Measurements from ENCODE around the gene MRPL33. TPM values are rescaled to one million over a fixed set of nuclear protein-coding genes. Genes with fewer than 3 reads are reported as not detected.

The MRPL33 gene
- total and polyA plus RNA-seq, 12 donors = 123 to 661 (median 253) TPM

GRCh38 chr2:27773959-27774358, 2.4 kb downstream of the MRPL33 start:
- H3K36me3 ChIP-seq = peaks cover 0 to 41% (median 6%) of the 10 kb centered on the region in 9 donors
- no peak for ATAC-seq
- WGBS, 2 donors = 69 to 73% methylated on average over 5 of the region's 5 CpGs

DNA sequence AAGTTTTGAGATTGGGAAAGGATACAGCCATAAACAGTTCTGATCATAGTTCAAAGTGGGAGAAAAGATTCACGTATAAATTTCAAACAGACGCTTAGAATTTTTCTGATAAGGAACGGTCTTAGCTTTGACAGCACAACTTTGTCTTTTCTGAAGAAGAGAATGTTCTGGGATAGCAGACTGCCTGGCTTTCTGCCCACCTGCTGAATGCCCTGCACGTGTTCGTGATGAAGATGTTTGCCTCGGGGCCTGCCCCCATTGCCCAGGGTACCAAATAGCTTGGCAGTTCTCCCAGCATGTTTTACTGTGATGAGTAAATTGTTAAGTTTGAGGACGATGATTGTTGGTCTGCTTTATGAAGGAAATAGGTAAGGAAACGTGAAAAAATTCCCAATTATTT, 4.6 kb downstream of the MRPL33 start:
- no peak overlapping the region for H3K4me3 ChIP-seq
- DNase-seq (peak; percentile 37 to 52), ATAC-seq (peak in 1 of 8 donors; percentile 7)
- TF ChIP-seq, protein P1, sequence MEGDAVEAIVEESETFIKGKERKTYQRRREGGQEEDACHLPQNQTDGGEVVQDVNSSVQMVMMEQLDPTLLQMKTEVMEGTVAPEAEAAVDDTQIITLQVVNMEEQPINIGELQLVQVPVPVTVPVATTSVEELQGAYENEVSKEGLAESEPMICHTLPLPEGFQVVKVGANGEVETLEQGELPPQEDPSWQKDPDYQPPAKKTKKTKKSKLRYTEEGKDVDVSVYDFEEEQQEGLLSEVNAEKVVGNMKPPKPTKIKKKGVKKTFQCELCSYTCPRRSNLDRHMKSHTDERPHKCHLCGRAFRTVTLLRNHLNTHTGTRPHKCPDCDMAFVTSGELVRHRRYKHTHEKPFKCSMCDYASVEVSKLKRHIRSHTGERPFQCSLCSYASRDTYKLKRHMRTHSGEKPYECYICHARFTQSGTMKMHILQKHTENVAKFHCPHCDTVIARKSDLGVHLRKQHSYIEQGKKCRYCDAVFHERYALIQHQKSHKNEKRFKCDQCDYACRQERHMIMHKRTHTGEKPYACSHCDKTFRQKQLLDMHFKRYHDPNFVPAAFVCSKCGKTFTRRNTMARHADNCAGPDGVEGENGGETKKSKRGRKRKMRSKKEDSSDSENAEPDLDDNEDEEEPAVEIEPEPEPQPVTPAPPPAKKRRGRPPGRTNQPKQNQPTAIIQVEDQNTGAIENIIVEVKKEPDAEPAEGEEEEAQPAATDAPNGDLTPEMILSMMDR (IDR thresholded peaks at IDR 0.05) = no peak
- peak overlapping the region in 8 of 10 donors; percentile 30 to 95 (median 66) for H3K27ac ChIP-seq
- H3K36me3 ChIP-seq = peaks cover 0 to 62% (median 7%) of the 10 kb centered on the region in 9 donors
- 35 to 37% methylated on average over 8 of the region's 8 CpGs for WGBS, 2 donors
- peaks cover 5 to 90% (median 65%) of the 10 kb centered on the region in 9 donors for H3K4me1 ChIP-seq
- no peaks in the 10 kb centered on the region for H3K9me3 ChIP-seq
- no peaks in the 10 kb centered on the region for H3K27me3 ChIP-seq
- intact Hi-C loops (cut with DNase I) = loop anchor here in 4 of 10 donors (10.0 kb wide), 1 partner anchor 619 kb away; the partner anchor contains the start of gene FOSL2 (in 4 of the 4)

More at GRCh38 chr2:27773959-27774358, 2.4 kb downstream of the MRPL33 start:
- no peaks in the 10 kb centered on the region for H3K27me3 ChIP-seq
- intact Hi-C loops (cut with DNase I) = loop anchor here in 6 of 10 donors (5.0 to 10.0 kb wide), 3 partner anchors 52 to 623 kb away; partner anchors contain the start of gene FOSL2 (in 4 of the 6)
- DNase-seq = no peak
- TF ChIP-seq, protein P1 (IDR thresholded peaks at IDR 0.05) = no peak
- H3K9me3 ChIP-seq = no peaks in the 10 kb centered on the region
- H3K27ac ChIP-seq = peak overlapping the region in 8 of 10 donors; percentile 4 to 95 (median 90)
- peak overlapping the region in 7 of 10 donors; percentile 2 to 90 (median 74) for H3K4me3 ChIP-seq
- H3K4me1 ChIP-seq = peaks cover 5 to 73% (median 61%) of the 10 kb centered on the region in 9 donors

DNA sequence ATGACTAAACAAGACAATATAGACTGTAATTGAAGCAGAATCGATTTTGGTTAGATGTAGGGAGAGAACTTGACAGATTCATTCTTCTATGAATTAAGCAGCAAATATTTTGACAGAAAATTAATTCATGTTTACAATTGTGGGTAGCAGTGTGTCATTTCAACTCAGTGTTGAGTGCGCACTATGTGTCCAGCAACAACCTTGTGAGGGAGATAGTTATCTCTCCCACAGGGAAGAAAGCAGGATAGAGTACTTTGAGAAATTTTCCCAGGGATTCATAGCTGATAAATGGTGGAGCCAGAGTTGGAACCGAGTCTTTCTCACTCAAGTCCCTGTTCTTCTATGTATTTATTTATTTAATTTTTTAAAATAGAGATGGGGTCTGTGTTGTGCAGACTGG, 5.2 kb downstream of the MRPL33 start:
- TF ChIP-seq, protein P1 (IDR thresholded peaks at IDR 0.05) = no peak
- H3K4me3 ChIP-seq = no peak overlapping the region
- no peak for DNase-seq
- WGBS, 2 donors = 90 to 93% methylated on average over 3 of the region's 3 CpGs
- no peaks in the 10 kb centered on the region for H3K27me3 ChIP-seq
- peaks cover 5 to 96% (median 65%) of the 10 kb centered on the region in 9 donors for H3K4me1 ChIP-seq
- peak overlapping the region in 7 of 10 donors; percentile 30 to 95 (median 85) for H3K27ac ChIP-seq
- ATAC-seq = no peak
- peaks cover 0 to 66% (median 7%) of the 10 kb centered on the region in 9 donors for H3K36me3 ChIP-seq
- intact Hi-C loops (cut with DNase I) = loop anchor here in 4 of 10 donors (10.0 kb wide), 1 partner anchor 618 kb away; the partner anchor contains the start of gene FOSL2 (in 4 of the 4)
- H3K9me3 ChIP-seq = no peaks in the 10 kb centered on the region

DNA sequence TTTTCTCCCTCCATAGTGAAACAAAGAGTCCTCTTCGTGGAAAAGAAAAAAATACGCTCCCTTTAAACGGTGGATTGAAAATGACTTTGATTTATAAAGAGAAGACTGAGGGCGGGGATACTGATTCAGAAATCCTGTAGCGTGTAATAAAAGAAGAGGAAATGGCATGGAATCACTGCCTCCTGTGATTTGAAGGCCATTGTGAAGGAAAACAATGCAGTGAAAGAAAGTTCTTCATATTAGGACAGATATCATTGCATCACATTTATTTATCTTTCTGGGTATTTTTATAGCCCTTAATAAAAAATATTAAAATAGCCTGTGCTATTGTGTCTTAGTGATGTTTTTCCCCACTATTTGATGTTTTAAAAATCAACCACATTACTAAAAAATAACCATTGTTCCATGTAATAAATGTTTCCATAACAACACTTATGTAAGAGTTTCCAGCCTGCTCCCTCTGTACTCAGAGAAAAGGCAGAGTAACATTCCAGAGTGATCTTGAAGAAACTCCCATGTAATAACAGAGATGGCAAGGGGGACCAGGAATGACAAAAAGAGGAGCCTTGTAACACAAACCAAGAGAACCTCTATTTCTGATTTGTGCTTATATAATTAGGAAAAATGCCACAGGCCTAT, 8.0 kb downstream of the MRPL33 start:
- H3K27ac ChIP-seq = peak overlapping the region; percentile 46 to 95 (median 70)
- DNase-seq = no peak
- 59 to 72% methylated on average over 5 of the region's 5 CpGs for WGBS, 2 donors

More for the DNA sequence above, 8.0 kb downstream of the MRPL33 start:
- no peak overlapping the region for H3K4me3 ChIP-seq
- peaks cover 0 to 86% (median 41%) of the 10 kb centered on the region in 9 donors for H3K4me1 ChIP-seq
- TF ChIP-seq, protein P1 (IDR thresholded peaks at IDR 0.05) = no peak
- peaks cover 0 to 55% (median 0%) of the 10 kb centered on the region in 9 donors for H3K36me3 ChIP-seq
- intact Hi-C loops (cut with DNase I) = loop anchor here in 5 of 10 donors (2.0 to 10.0 kb wide), 2 partner anchors 15 to 615 kb away; partner anchors contain the start of gene FOSL2 (in 4 of the 5)
- peak in 6 of 8 donors; percentile 39 to 79 (median 62) for ATAC-seq
- H3K9me3 ChIP-seq = no peaks in the 10 kb centered on the region
- no peaks in the 10 kb centered on the region for H3K27me3 ChIP-seq
